HepG2 (cell line): ENCODE data around the gene CAPS. TPM values are rescaled to one million over a fixed set of nuclear protein-coding genes. Genes with fewer than 3 reads are reported as not detected.

ENCODE experiments used
- ATAC-seq: fragments of 200-7000 bp; cut with Tn5 transposase; 3 replicates; pipeline ENCODE4 v1.9.1; 2020; ENCODE audit warnings: mild to moderate bottlenecking, moderate library complexity
- BruUV-seq: library from RNA; stranded (reverse); fragments of 400-500 nt; replicated peaks from 2 replicates; lab custom pipeline; 2021; lab: Mats Ljungman, UMichigan
- CTCF ChIA-PET: fragments of 300-600 bp; formaldehyde crosslinking; extraction: SDS; loops from one replicate; lab custom pipeline; 2021; ENCODE audit warnings: low total read pairs, inconsistent platforms, low intra/inter-chr PET ratio; lab: Yijun Ruan, JAX
- POLR2A ChIA-PET: fragments of 350-600 bp; sonication (Branson Sonifier 250); formaldehyde crosslinking; loops from one replicate; lab custom pipeline; 2020; ENCODE audit warnings: antibody characterized with exemption, inconsistent platforms; lab: Yijun Ruan, JAX
- DNase-seq: peaks from one replicate; pipeline ENCODE4 v3.0.0-alpha.2; 2015; ENCODE audit warnings: low spot score
- FAIRE-seq: peaks from 3 replicates; lab custom pipeline; 2011; peaks lifted over from hg19 to GRCh38; lab: Jason Lieb, UNC
- H2AFZ ChIP-seq: one replicate; pipeline ENCODE4 v1.6.1; 2011; ENCODE audit warnings: low read length, inconsistent platforms
- H3K27ac ChIP-seq: fragments of 300-600 bp; 3 replicates; pipeline ENCODE4 v1.8.0; 2011; ENCODE audit warnings: mixed run types, mild to moderate bottlenecking, mixed read lengths, low read length, inconsistent platforms; ENCODE audit not compliant: insufficient read depth; ENCODE audit errors: extremely low read length
- H3K27me3 ChIP-seq, 2 experiments: fragments of 200-600 bp in 1 of 2; 2 replicates in 1 of 2; 3 replicates in 1 of 2; pipeline versions ENCODE4 v1.6.0 to v1.8.0; 2011; ENCODE audit warnings: low read length in 2 of 2, mild to moderate bottlenecking in 2 of 2, moderate library complexity in 2 of 2, inconsistent platforms in 1 of 2; ENCODE audit not compliant: insufficient read depth in 2 of 2, control insufficient read depth in 1 of 2
- H3K36me3 ChIP-seq, 2 experiments: fragments of 200-600 bp in 1 of 2; replicated peaks in 1 of 2; 2 replicates in 1 of 2; 3 replicates in 1 of 2; pipeline versions ENCODE4 v1.5.1 to v1.8.0; 2011; ENCODE audit warnings: low read length in 2 of 2, inconsistent platforms in 1 of 2; ENCODE audit not compliant: insufficient read depth in 2 of 2, control insufficient read depth in 1 of 2
- H3K4me1 ChIP-seq: 2 replicates; pipeline ENCODE4 v1.5.1; 2012; ENCODE audit warnings: low read length, inconsistent platforms; ENCODE audit not compliant: insufficient read depth
- H3K4me2 ChIP-seq: 2 replicates; pipeline ENCODE4 v1.6.0; 2011; ENCODE audit warnings: low read depth, low read length, inconsistent platforms
- H3K4me3 ChIP-seq, 3 experiments: fragments of 200-600 bp in 1 of 3; sonication (generic), shearing (Covaris generic) in 1 of 3; replicated peaks in 1 of 3; 2 replicates each; pipeline ENCODE4 v1.5.1; 2011 to 2016; ENCODE audit warnings: low read length in 3 of 3, inconsistent platforms in 2 of 3, low read depth in 2 of 3, mild to moderate bottlenecking in 2 of 3, control low read depth in 1 of 3, mixed read lengths in 1 of 3; ENCODE audit not compliant: insufficient read depth in 1 of 3
- H3K79me2 ChIP-seq: one replicate; pipeline ENCODE4 v1.6.1; 2011; ENCODE audit warnings: low read length, inconsistent platforms; ENCODE audit not compliant: insufficient read depth
- H3K9ac ChIP-seq: 2 replicates; pipeline ENCODE4 v1.6.0; 2011; ENCODE audit warnings: mild to moderate bottlenecking, low read depth, low read length, inconsistent platforms; ENCODE audit not compliant: insufficient read depth
- H3K9me3 ChIP-seq: 2 replicates; pipeline ENCODE4 v1.5.1; 2012; ENCODE audit warnings: mild to moderate bottlenecking, low read length
- H4K20me1 ChIP-seq: 2 replicates; pipeline ENCODE4 v1.6.0; 2011; ENCODE audit warnings: inconsistent platforms, mild to moderate bottlenecking, low read length, moderate library complexity; ENCODE audit not compliant: insufficient read depth
- ATF1 ChIP-seq: IDR thresholded peaks from 2 replicates; pipeline ENCODE4 v1.6.1; 2016; ENCODE audit warnings: mild to moderate bottlenecking, control low read depth
- IKZF4 ChIP-seq: sonication (generic); formaldehyde crosslinking; IDR thresholded peaks from 2 replicates; pipeline ENCODE4 v1.5.1; 2020; ENCODE audit warnings: borderline replicate concordance, mild to moderate bottlenecking, low read depth, missing genetic modification reagents; ENCODE audit errors: not compliant biosample characterization
- MIXL1 ChIP-seq: IDR thresholded peaks from 2 replicates; pipeline ENCODE4 v1.6.1; 2016
- NCOA1 ChIP-seq: sonication (generic); formaldehyde crosslinking; IDR thresholded peaks from 2 replicates; pipeline ENCODE4 v1.9.0; 2021; ENCODE audit warnings: missing genetic modification reagents
- NRL ChIP-seq: sonication (generic); formaldehyde crosslinking; IDR thresholded peaks from 2 replicates; pipeline ENCODE4 v1.5.0; 2020; ENCODE audit warnings: missing genetic modification reagents, mild to moderate bottlenecking, moderate library complexity, borderline replicate concordance
- POLR2G ChIP-seq: fragments of 200-400 bp; formaldehyde crosslinking; IDR thresholded peaks from 2 replicates; pipeline ENCODE4 v1.6.1; 2018; ENCODE audit warnings: mild to moderate bottlenecking, low read depth, low read length, moderate library complexity
- SIX4 ChIP-seq: sonication (generic); formaldehyde crosslinking; IDR thresholded peaks from 2 replicates; pipeline ENCODE4 v1.4.0; 2020; ENCODE audit warnings: missing genetic modification reagents
- SKIL ChIP-seq: sonication (generic); formaldehyde crosslinking; IDR thresholded peaks from 2 replicates; pipeline ENCODE4 v1.8.0; 2022; ENCODE audit warnings: missing genetic modification reagents, mild to moderate bottlenecking, moderate library complexity, borderline replicate concordance
- TBL1XR1 ChIP-seq: fragments of 150-350 bp; IDR thresholded peaks from 2 replicates; pipeline ENCODE4 v1.6.1; 2014; ENCODE audit warnings: borderline replicate concordance, low read length; ENCODE audit not compliant: partially characterized antibody
- TFDP2 ChIP-seq: sonication (generic); formaldehyde crosslinking; IDR thresholded peaks from 2 replicates; pipeline ENCODE4 v1.4.0; 2020; ENCODE audit warnings: missing genetic modification reagents
- TRAFD1 ChIP-seq: sonication (generic); formaldehyde crosslinking; IDR thresholded peaks from 2 replicates; pipeline ENCODE4 v1.5.1; 2020; ENCODE audit warnings: missing genetic modification reagents, mild to moderate bottlenecking, borderline replicate concordance
- ZNF143 ChIP-seq: sonication (generic); formaldehyde crosslinking; IDR thresholded peaks from 2 replicates; pipeline ENCODE4 v1.4.0; 2020; ENCODE audit warnings: missing genetic modification reagents
- ZNF253 ChIP-seq: sonication (generic); formaldehyde crosslinking; IDR thresholded peaks from 2 replicates; pipeline ENCODE4 v1.8.0; 2022; ENCODE audit warnings: mild to moderate bottlenecking, missing genetic modification reagents, borderline replicate concordance
- ZNF567 ChIP-seq: sonication (generic); formaldehyde crosslinking; IDR thresholded peaks from 2 replicates; pipeline ENCODE4 v1.8.1; 2023; ENCODE audit warnings: mild to moderate bottlenecking, missing genetic modification reagents, borderline replicate concordance
- ZNF670 ChIP-seq: sonication (generic); formaldehyde crosslinking; IDR thresholded peaks from 2 replicates; pipeline ENCODE4 v1.8.0; 2022; ENCODE audit warnings: mild to moderate bottlenecking, missing genetic modification reagents, borderline replicate concordance
- ZNF724P ChIP-seq: sonication (generic); formaldehyde crosslinking; IDR thresholded peaks from 2 replicates; pipeline ENCODE4 v1.8.0; 2022; ENCODE audit warnings: missing genetic modification reagents, borderline replicate concordance
- ZNF766 ChIP-seq: sonication (generic); formaldehyde crosslinking; IDR thresholded peaks from 2 replicates; pipeline ENCODE4 v1.5.0; 2020; ENCODE audit warnings: missing genetic modification reagents, borderline replicate concordance
- ZNF768 ChIP-seq: sonication (generic); formaldehyde crosslinking; IDR thresholded peaks from 2 replicates; pipeline ENCODE4 v1.4.0; 2020; ENCODE audit warnings: missing genetic modification reagents
- WGBS: methylation state at CpG from one replicate; pipeline ENCODE4 v1.1.6; 2017; ENCODE audit warnings: low lambda C conversion rate; 5-methylcytosine and 5-hydroxymethylcytosine counted together
- in situ Hi-C: cut with HindIII; loops from 2 replicates; pipeline ENCODE4 v1.10.0; 2017; ENCODE audit warnings: low pct_unique_long_range_greater_than_20kb; ENCODE audit not compliant: extremely low pct_ligation_motif_present
- intact Hi-C: fragments of 100-400 bp; cut with micrococcal nuclease; formaldehyde crosslinking; loops from one replicate; pipeline ENCODE4 v1.10.0; 2022; ENCODE audit not compliant: unreplicated experiment
- polyA plus RNA-seq, 8 experiments: library from polyadenylated mRNA; depleted of rRNA in 3 of 8; stranded (reverse) in 7 of 8; unstranded in 1 of 8; fragments of >200 nt; fragmentation: Illumina TruSeq in 4 of 8; extraction: Trizol in 4 of 8; gene quantifications; 2 replicates each; pipeline versions ENCODE4 v1.2.1 to v1.2.3, GENCODE V29; 2011 to 2016; ENCODE audit warnings: low read depth in 4 of 8, missing spikeins in 1 of 8, mixed read lengths in 1 of 8; ENCODE audit not compliant: insufficient read depth in 1 of 8
- total RNA-seq, 5 experiments: library from RNA; depleted of rRNA; stranded (reverse); fragments of >200 nt; fragmentation: Illumina TruSeq; extraction: Trizol; gene quantifications; 2 replicates each; pipeline ENCODE4 v1.2.3, GENCODE V29; 2016; ENCODE audit warnings: low read depth in 1 of 5

Gene CAPS
- total and polyA plus RNA-seq, 2 of the 13 experiments (the other 11 are each of a cell fraction or from before 2014, with no cell fraction given): 3.1 TPM

- TF ChIP-seq TBL1XR1 (no peak), ZNF567 (CRISPR knock-in tag) (no peak), ZNF143 (CRISPR knock-in tag) (no peak), NCOA1 (CRISPR knock-in tag) (no peak), ZNF724P (CRISPR knock-in tag) (no peak), IKZF4 (CRISPR knock-in tag) (no peak), TRAFD1 (CRISPR knock-in tag) (no peak), ZNF670 (CRISPR knock-in tag) (no peak; the same call in 1 of the 2 replicates), ZNF253 (CRISPR knock-in tag) (no peak), NRL (CRISPR knock-in tag) (no peak)
- TF ChIP-seq, all 625 proteins: peak for 22
Measured at GRCh38 chr19:5892772-5893275, 21.2 kb upstream of the CAPS start (continued).

GRCh38 chr19:5893296-5893903 lies 20.7 kb upstream of the CAPS start:
- 72% methylated on average over 13 of the region's 13 CpGs for WGBS
- TF ChIP-seq ZNF768 (CRISPR knock-in tag) (no peak), POLR2G (0 out of 2 replicates have a peak, but pooled peaks have one; percentile 13), MIXL1 (CRISPR knock-in tag) (no peak), ZNF766 (CRISPR knock-in tag) (no peak), ATF1 (CRISPR knock-in tag) (no peak), SIX4 (CRISPR knock-in tag) (no peak), TFDP2 (CRISPR knock-in tag) (no peak), SKIL (CRISPR knock-in tag) (no peak)

More at GRCh38 chr19:5893296-5893903, 20.7 kb upstream of the CAPS start:
- no peaks in the 10 kb centered on the region for H3K9me3 ChIP-seq
- H4K20me1 ChIP-seq: no peaks in the 10 kb centered on the region
- ATAC-seq (0 out of 3 replicates have a peak, but pooled peaks have one; percentile 3), FAIRE-seq (no peak), DNase-seq (no peak)
- no peak overlapping the region for H3K9ac ChIP-seq
- H3K27me3 ChIP-seq: no peaks in the 10 kb centered on the region
- no TSS peak for BruUV-seq
- peaks cover 7 to 33% of the 10 kb centered on the region in 2 experiments; a peak in 4 of 5 replicates for H3K36me3 ChIP-seq
- ChIA-PET POLR2A (interaction anchor here (1.2 to 1.5 kb wide), 3 partner anchors 11 to 66 kb away, joined by 4 to 6 read pairs (median 5); partner anchors contain the start of gene FUT6), CTCF (interaction anchor here (1.4 to 3.9 kb wide), 3 partner anchors 70 to 99 kb away, joined by 4 to 71 read pairs (median 5); partner anchors contain the start of gene NRTN)
- H3K4me1 ChIP-seq: peaks cover 43% of the 10 kb centered on the region
- intact Hi-C loops (no loop called here), in situ Hi-C loops (loop anchor here (5.0 kb wide), 2 partner anchors 56 to 86 kb away; partner anchors contain the start of genes FUT6 and NRTN)
- H3K4me3 ChIP-seq: no peak overlapping the region
- H3K4me2 ChIP-seq: no peak overlapping the region
- no peak overlapping the region for H3K27ac ChIP-seq
- peaks cover 6% of the 10 kb centered on the region for H3K79me2 ChIP-seq
- H2AFZ ChIP-seq: no peak overlapping the region
